Activated T-helper 1 cell treated with Interleukin-2 at 50 U/mL for 16 hours (primary cell): ENCODE measurements around the gene PRKCE.
"Not testable (repeated sequence)": the region's sequence is repeated elsewhere in the genome, so short reads cannot be mapped to it uniquely, and the experiment has no call there.

Experiments
- DNase-seq: peaks from one replicate; pipeline ENCODE4 v3.0.0-alpha.2; 2020; ENCODE audit warnings: low read depth

The PRKCE gene

GRCh38 chr2:45669032-45669486 is 17.6 kb downstream of the PRKCE start:
- DNase-seq: no peak

GRCh38 chr2:45670646-45671045 is 19.2 kb downstream of the PRKCE start:
- no peak for DNase-seq

- no peak for DNase-seq
Observed at GRCh38 chr2:45672138-45672537, 20.7 kb downstream of the PRKCE start.

GRCh38 chr2:45674035-45674816 is 22.8 kb downstream of the PRKCE start:
- DNase-seq: no peak

GRCh38 chr2:45675263-45675812 is 23.9 kb downstream of the PRKCE start:
- DNase-seq: no peak

- no peak for DNase-seq
Observed at GRCh38 chr2:45676088-45676487, 24.6 kb downstream of the PRKCE start.

GRCh38 chr2:45678791-45679348 is 27.4 kb downstream of the PRKCE start:
- DNase-seq: no peak

- no peak for DNase-seq
Observed at GRCh38 chr2:45680351-45680967, 29.0 kb downstream of the PRKCE start.

- DNase-seq: no peak
Observed at GRCh38 chr2:45681675-45682074, 30.2 kb downstream of the PRKCE start.

GRCh38 chr2:45683292-45683691 is 31.8 kb downstream of the PRKCE start:
- no peak for DNase-seq

- DNase-seq: no peak
Observed at GRCh38 chr2:45684756-45685155, 33.3 kb downstream of the PRKCE start.

GRCh38 chr2:45685260-45685659 is 33.8 kb downstream of the PRKCE start:
- no peak for DNase-seq

GRCh38 chr2:45687964-45688363 is 36.5 kb downstream of the PRKCE start:
- DNase-seq: no peak

GRCh38 chr2:45688479-45689298 is 37.2 kb downstream of the PRKCE start:
- DNase-seq: no peak

- DNase-seq: no peak
Observed at GRCh38 chr2:45690231-45690630, 38.8 kb downstream of the PRKCE start.

- no peak for DNase-seq
Observed at GRCh38 chr2:45691171-45691999, 39.9 kb downstream of the PRKCE start.

GRCh38 chr2:45692566-45692965 is 41.1 kb downstream of the PRKCE start:
- no peak for DNase-seq

GRCh38 chr2:45695480-45696007 is 44.1 kb downstream of the PRKCE start:
- not testable (repeated sequence) for DNase-seq

GRCh38 chr2:45696708-45697107 is 45.2 kb downstream of the PRKCE start:
- DNase-seq: no peak

GRCh38 chr2:45697190-45697589 is 45.7 kb downstream of the PRKCE start:
- no peak for DNase-seq

GRCh38 chr2:45698554-45698953 is 47.1 kb downstream of the PRKCE start:
- no peak for DNase-seq
